Measurements from ENCODE around the gene LGALS12.

DNA sequence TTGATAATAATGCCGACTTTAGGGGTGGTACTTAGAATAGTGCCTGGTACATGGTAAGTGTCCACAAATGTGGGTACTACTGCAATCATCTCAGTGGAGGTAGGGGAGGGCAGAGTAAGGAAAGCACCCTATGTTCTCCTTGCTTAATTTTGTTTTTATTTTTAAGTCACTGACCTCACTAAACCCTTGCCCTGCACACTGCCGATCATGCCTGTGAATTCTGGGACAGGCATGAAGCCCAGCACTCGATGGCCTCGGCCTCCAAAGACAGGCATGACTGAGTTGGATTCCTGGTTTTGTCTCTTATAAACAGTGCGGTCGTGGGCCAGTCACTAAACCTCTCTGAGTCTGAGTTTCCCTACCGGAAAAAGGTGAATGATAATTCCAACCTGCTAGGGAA is 6.9 kb downstream of the LGALS12 start:
- no peak for TF ChIP-seq ATF7 (IDR thresholded peaks at IDR 0.05; ENCODE audit: low read depth)
- TF ChIP-seq, protein P1, sequence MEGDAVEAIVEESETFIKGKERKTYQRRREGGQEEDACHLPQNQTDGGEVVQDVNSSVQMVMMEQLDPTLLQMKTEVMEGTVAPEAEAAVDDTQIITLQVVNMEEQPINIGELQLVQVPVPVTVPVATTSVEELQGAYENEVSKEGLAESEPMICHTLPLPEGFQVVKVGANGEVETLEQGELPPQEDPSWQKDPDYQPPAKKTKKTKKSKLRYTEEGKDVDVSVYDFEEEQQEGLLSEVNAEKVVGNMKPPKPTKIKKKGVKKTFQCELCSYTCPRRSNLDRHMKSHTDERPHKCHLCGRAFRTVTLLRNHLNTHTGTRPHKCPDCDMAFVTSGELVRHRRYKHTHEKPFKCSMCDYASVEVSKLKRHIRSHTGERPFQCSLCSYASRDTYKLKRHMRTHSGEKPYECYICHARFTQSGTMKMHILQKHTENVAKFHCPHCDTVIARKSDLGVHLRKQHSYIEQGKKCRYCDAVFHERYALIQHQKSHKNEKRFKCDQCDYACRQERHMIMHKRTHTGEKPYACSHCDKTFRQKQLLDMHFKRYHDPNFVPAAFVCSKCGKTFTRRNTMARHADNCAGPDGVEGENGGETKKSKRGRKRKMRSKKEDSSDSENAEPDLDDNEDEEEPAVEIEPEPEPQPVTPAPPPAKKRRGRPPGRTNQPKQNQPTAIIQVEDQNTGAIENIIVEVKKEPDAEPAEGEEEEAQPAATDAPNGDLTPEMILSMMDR (IDR thresholded peaks at IDR 0.05 in 2 of 3, conservative IDR thresholded peaks at IDR 0.05 in 1 of 3; ENCODE audit: control insufficient read depth in 2 of 3, extremely low read depth in 1 of 3, insufficient read depth in 1 of 3, low read depth in 3 of 3, low read length in 3 of 3) = no peak
- no peak for TF ChIP-seq ESRRA (IDR thresholded peaks at IDR 0.05; ENCODE audit: low read length)
- TF ChIP-seq, protein P2, sequence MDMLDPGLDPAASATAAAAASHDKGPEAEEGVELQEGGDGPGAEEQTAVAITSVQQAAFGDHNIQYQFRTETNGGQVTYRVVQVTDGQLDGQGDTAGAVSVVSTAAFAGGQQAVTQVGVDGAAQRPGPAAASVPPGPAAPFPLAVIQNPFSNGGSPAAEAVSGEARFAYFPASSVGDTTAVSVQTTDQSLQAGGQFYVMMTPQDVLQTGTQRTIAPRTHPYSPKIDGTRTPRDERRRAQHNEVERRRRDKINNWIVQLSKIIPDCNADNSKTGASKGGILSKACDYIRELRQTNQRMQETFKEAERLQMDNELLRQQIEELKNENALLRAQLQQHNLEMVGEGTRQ (IDR thresholded peaks at IDR 0.05; ENCODE audit: borderline replicate concordance, low read depth, low read length) = no peak
- no peak for TF ChIP-seq ZNF274 (IDR thresholded peaks at IDR 0.05; ENCODE audit: insufficient read depth, insufficient read length)
- no peak for TF ChIP-seq MEF2B (IDR thresholded peaks at IDR 0.05; ENCODE audit: partially characterized antibody, poor library complexity, severe bottlenecking)
- no peak for TF ChIP-seq JUND (IDR thresholded peaks at IDR 0.05; ENCODE audit: low read depth, low read length)
- TF ChIP-seq CHD2 (IDR thresholded peaks at IDR 0.05; ENCODE audit: borderline replicate concordance, low read depth, low read length) = no peak
- TF ChIP-seq EZH2 (IDR thresholded peaks at IDR 0.05; ENCODE audit: borderline replicate concordance, control insufficient read depth, low read depth, low read length) = no peak
- TF ChIP-seq, protein P3, sequence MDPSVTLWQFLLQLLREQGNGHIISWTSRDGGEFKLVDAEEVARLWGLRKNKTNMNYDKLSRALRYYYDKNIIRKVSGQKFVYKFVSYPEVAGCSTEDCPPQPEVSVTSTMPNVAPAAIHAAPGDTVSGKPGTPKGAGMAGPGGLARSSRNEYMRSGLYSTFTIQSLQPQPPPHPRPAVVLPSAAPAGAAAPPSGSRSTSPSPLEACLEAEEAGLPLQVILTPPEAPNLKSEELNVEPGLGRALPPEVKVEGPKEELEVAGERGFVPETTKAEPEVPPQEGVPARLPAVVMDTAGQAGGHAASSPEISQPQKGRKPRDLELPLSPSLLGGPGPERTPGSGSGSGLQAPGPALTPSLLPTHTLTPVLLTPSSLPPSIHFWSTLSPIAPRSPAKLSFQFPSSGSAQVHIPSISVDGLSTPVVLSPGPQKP (IDR thresholded peaks at IDR 0.05; ENCODE audit: low read depth, low read length) = no peak
- no peak for TF ChIP-seq FOXK2 (IDR thresholded peaks at IDR 0.05)
- no peak for TF ChIP-seq TAF1 (IDR thresholded peaks at IDR 0.05; ENCODE audit: borderline replicate concordance, low read depth, low read length)
- no peak for TF ChIP-seq ASH2L (IDR thresholded peaks at IDR 0.05; ENCODE audit: borderline replicate concordance, low read depth)
- TF ChIP-seq, protein P4, sequence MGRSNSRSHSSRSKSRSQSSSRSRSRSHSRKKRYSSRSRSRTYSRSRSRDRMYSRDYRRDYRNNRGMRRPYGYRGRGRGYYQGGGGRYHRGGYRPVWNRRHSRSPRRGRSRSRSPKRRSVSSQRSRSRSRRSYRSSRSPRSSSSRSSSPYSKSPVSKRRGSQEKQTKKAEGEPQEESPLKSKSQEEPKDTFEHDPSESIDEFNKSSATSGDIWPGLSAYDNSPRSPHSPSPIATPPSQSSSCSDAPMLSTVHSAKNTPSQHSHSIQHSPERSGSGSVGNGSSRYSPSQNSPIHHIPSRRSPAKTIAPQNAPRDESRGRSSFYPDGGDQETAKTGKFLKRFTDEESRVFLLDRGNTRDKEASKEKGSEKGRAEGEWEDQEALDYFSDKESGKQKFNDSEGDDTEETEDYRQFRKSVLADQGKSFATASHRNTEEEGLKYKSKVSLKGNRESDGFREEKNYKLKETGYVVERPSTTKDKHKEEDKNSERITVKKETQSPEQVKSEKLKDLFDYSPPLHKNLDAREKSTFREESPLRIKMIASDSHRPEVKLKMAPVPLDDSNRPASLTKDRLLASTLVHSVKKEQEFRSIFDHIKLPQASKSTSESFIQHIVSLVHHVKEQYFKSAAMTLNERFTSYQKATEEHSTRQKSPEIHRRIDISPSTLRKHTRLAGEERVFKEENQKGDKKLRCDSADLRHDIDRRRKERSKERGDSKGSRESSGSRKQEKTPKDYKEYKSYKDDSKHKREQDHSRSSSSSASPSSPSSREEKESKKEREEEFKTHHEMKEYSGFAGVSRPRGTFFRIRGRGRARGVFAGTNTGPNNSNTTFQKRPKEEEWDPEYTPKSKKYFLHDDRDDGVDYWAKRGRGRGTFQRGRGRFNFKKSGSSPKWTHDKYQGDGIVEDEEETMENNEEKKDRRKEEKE (IDR thresholded peaks at IDR 0.05) = no peak

Data from GM12878 (cell line).